Stimulated activated CD8-positive, alpha-beta memory T cell treated with anti-CD3 and anti-CD28 coated beads, Interleukin-4, amount 100 ng/mL, for 48 hours (primary cell): Measurements from ENCODE around the gene CYP19A1.
A peak's percentile ranks its signal among the peaks of the same experiment; 100 is the strongest.

Source experiments
- DNase-seq: peaks from one replicate; pipeline ENCODE4 v3.0.0-alpha.2; 2020

CYP19A1 gene

DNA sequence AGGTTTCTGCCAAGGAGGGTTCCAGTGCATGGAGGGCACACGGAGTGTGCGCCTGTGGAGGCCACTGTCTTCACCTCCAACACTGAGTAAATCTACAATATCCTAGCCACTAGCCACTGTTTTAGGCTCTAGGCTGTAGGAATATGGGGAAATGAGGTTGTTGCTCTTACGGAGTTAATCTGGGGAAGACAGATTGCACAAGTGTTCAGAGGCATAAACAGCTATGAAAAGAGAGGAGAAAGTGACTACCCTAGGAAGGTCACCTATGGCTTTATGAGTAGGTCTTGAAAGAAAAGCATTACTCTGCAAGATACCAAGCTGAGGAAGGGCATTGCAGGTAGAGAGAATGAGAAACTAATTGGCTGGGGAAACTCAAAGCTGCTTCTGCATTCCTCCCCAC lies 85.7 kb downstream of the CYP19A1 start:
- no peak for DNase-seq

DNA sequence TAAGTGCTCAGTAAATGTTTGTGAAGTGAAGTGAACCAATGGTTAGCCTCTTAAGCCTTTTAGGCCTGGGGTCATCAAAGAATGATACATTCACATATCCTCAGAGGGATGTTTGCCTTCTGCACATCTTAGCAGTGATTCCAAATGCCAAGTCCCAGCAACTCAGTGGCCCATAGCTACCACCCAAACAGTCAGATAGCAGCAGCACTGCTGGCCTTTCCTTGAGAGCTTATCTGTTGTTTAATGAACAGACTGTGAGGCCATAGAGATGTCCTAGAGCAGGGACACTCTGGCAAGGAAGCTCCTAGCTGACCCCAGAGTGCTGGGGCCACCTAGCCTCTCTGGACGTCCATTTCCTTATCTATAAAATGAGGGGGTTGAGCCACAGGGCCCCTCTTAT lies 86.8 kb downstream of the CYP19A1 start:
- DNase-seq, result no peak

DNA sequence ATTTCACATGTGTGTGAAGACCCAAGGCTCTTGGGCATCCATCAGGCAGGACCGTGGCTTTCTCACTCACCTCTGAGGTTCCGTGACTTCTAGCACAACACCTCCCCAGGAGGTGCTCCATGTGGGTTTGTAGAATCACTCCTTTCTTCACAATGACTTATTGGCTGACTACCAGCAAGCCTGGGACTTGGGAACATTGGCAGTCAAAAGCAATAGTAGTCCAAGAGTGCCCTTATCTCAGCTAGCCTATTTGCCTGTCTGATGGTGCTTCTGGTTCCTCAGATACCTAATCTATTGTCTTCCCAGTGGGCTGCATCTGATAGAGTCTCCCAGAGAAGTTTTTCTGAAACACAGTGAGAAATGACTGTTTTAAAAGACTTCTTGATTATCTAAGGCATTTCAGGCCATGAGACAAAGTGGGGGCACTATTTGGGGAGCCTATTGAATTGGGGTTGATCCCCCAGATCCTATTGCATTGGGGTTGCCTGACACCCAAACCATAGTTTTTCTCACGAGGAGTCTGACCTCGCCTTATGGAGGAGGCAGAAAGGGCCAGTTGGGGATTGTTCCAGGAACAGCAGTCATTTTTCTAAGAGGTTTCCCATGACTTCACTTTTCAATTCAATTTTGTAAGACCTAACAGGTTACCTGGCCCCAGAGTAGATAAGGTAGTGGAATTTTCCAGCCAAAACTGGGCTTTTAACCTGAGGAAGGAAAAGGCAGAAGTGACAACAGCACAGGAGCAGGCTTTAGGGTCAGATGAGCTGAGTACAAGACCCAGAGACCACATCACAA lies 88.0 kb downstream of the CYP19A1 start:
- DNase-seq, result no peak

DNA sequence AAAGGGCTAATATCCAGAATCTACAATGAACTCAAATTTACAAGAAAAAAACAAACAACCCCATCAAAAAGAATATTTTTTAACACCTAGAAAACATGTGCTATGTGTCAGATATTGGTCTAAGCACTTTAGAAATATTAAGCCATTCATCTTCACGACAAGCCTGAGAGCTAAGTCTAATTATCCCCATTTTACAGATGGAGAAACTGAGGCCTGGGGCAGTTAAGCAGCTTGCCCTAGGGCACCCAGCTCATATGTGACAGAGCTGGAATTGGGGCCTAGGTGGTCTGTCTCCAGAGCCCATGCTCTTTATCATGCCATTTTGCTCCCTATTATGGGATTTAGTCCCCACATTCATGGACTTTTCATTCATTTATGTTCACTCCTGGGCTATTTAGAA lies 92.8 kb downstream of the CYP19A1 start:
- DNase-seq, result no peak

DNA sequence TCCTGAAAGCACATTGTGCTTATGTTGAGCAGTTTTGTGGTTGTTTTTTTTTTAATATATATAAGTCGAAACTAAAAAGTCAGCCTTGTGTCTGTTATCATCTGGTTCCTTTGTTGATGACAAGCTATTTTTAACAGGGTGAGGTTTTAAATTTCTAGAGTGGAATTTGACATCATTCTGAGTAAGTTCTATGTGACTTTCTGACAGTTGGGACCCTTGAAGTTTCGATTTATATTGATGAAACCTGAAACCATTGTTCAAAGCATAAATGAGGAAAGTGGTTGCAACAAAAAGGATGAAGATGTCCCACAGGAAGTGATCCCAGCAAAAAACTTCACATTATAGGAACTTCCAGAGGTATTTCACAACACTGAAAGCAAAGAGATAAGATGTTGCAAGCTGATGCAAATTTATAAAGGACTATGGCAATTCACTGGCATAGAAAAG lies 94.0 kb downstream of the CYP19A1 start:
- no peak for DNase-seq

DNA sequence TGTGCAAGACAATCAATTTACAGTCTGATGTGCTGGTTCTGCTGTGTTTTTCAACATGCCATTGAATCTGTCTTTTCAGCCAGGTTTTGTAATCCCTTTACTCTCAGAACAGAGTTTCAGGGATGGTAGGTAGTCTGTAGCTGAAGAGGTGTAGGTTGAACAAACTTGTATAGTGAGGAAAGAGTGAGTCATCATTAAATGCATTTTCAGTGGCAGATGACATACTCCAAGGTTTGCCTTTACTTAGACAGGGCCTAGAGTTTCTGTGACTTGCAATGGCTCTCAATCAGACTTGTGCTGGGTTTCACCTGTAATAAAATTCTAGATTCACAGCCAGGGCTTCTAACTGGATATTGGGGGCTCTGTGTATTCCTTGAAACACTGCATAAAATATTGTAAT lies 94.6 kb downstream of the CYP19A1 start:
- DNase-seq, result no peak

DNA sequence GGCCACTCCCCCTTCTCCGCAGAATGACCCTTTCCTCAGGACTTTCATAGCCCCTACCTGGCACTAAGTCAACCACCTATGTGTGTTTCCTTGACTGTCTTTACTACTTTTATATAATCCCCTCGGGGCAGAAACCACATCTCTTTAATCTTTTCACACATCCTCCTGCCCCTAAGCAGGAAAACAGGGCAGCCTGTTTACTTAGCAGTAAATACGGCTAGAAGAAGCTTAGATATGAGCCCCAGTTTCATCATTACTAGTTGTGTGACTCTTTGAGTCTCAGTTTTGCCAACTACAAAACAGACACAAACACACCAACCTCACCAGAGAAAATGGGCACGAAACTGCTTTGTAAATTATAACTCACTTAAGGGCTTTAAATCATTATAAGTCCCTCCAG lies 98.3 kb downstream of the CYP19A1 start:
- no peak for DNase-seq

DNA sequence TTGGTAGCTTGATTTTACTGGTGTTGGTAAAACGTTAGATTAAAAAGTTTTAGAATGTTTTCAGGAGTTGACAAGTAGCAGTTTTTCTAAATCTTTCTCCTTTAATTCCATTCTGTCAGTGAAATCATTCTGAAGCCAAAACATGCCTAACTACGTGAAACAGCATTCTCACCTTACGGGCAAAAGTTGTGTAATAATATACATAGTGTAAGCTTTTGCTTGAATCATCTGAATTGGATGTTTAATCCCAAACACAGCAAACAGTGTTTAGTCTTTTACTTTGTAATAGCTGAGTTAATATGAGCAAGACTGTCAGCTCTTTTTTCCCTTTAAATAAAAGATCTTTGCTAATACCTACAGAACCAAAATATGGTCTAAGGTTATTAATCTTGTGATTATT lies 100.6 kb downstream of the CYP19A1 start:
- no peak for DNase-seq

DNA sequence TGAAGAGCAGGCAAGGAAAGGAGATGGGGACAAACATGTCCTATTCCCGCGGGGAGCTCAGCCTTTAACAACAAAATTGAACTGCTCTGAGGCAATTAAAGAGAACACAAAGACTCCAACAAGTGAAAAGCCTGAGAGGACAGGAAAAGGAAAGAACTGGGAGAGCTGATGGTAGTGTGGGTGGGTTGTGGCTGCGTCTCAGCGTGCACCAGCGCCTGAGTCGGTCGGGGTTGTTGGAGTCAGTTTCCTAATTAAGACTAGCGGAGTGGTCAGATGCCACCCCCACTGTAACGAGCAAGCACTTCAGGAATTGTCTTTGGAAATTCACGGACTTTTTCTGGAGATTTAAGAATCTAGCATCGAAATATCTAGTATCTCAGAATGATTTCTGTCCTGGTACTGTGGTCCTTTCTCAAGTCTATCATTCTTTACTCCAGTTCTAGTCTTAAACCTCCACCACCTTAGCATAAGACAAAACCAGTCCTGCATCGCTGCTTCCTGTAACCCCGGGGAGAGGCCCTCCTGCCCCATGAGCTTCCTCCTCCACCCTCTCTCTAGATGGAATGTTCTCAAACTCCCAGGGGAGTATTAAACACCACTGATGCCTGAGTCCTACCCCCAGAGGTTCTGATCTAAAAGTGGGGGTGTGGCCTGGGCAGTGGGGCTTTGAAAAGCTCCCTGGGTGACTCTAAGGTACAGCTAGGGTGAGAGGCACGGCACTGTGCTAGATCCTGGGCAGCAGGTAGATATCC lies 104.0 kb downstream of the CYP19A1 start:
- no peak for DNase-seq

DNA sequence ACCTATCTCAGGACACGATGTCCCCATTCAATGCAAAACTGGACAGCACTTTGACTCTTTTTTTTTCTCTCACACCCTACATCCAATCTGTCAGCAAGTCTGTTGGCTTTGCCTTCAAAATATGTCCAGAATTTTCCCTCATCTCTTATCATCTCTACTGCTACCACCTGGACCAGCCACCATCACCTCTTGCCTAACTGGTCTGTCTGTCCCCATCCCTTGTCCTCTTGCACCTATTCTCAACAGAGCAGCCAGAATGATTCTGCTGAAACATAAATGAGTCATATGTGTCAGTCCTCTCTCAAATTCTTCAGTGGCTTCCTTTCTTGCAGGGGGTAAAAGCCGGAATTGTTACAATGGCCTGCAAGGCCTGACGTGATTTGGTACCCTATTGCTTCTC lies 105.8 kb downstream of the CYP19A1 start:
- no peak for DNase-seq

DNA sequence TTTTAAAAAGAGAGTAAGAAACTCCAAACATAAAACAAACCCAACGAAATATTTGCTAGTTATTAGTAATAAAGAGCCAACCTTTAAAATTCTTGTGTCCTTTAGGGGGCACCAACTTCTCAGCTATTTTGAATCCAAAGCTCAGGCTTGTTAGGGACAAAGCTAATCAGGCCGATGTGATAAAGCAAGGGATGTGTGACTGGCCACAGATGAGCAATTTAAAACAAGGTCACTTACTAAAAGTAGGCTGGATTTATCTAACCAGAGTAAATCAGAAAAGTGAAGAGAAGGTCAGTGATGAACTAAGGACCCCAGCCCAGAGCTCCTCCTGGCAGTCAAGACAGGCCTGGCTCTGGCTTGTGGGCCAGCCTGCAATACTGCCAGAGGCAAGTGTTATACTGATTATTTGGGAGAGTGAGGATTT lies 108.5 kb downstream of the CYP19A1 start:
- no peak for DNase-seq

DNA sequence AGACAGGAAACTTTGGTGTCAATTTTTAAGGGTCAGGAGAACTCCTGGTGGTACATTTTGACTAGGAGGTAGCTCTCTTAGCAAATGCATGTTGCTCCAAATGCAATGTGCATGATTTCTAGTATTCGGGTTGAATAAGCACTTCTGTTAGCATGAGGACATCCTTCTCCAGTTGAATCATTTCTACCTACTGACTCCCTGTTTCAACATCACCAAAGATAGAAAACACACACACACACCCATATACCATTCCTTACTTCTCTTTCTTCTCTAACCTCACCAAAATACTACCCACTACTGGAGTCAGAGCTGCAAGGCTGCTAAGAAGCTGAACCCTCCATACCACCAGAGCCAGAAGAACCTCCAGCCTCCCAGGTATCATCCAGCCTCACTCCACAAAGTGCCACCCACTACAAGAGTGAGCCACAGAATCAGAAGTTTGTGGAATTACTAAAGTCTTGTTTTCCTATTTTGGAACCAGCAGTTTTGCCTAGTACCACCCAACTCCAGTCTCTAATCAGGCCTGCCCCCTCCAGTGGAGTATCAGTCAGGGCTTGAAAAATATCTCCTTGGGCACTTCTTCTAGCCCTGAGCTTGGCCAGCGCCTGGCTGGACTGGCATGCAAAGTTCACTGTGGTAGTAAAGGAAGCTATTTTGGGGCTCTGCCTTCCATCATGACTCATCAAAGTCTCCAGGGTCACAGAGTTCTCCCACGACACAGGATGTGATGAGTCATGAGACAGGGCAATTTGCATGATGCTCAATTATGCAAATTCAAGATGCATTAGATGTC lies 110.3 kb downstream of the CYP19A1 start:
- DNase-seq, result peak; percentile 30

DNA sequence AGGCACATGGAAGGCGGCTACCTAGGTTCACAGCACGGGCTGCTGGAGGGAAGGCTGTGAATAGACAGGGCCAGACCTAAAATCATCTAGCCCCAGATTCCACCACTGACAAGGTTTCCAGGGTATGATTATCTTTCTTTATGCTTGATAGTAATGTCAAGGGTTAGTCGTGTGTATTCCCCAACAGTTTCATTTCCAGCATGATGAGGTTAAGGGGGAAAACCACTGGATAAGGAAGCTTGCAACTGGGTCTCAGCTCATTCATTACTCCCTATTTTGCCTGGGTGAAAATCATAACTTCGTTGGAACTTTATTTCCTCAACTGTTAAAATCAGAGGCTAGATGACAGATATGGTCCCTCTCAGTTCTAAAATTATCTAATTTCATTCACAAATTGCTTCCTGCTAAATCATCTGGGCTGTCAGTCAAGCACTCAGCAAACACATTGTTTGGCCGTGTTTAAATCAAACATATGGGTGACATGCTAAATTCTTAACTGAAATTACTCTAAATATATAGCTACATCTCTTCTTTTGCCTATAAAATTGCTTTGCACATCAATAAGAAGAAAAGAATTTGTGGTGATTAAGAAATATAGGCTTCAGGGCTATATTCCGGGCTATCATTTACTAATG lies 111.7 kb downstream of the CYP19A1 start:
- DNase-seq, result no peak

DNA sequence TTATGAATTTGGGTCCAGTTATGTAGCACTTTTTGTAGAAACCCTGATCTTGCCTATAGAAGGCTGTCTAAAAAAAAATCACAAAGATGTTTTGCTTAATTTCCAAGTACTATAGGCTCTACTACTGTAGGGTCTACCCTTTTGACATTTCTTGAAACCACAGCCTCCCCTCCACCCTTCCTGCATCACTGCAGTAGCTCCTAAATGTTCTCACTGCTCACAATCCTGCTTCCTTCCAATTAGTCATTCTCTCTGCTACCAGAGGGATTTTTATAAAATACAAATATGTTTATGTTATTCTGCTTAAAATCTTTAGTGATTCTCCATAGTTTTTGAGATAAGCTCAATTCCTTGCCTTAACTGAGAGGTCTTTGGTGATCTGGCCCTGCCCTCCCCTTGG lies 114.0 kb downstream of the CYP19A1 start:
- no peak for DNase-seq

DNA sequence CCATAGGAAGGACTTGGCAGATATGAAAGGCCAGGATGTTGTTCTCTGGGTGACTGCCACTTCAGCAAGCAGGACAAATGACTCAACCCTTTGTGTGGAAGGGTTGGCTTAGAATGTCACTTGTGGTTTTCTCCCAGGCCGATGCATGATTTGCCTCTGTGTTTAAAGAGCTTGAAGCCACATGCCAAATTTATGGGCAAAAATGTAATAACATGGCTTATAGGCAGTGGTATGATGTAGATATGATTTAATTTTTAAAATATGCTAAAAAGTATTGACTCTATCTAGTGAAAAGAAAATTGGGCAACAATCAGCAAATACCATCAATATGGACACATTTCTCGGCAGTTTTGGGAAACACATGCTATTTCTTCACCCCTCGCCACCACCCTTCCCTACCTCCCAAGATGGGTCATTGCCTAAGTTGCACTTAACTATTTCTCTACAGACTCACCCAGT lies 114.6 kb downstream of the CYP19A1 start:
- no peak for DNase-seq

DNA sequence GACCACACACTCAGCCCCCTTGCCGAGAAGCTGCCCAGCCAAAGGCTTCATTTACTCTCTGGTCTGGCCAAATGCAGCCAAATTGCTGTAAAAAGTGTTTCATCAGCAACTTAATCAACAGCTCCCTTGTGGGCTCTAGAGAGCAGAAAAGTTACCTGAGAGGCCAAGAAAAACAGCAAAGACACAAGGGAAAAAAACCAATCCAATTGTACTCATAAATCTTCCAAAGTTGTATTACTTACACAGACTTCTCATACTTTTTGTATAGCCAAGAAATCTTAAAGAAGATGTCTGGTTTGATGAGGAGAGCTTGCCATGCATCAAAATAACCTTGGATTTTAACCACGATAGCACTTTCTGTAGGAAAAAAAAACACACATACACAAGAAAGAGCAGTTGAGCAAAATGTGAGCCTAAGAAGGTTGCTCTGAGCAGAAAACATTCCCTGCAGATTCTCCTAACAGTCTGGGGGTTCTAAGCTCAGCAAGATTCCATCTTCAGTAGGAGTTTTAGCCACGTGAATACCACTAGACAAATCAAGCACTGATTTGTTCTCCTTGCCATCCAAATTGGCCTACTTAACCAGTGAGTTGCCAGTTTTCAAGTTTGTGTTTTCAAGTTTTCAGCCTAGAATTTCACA lies 120.0 kb downstream of the CYP19A1 start:
- no peak for DNase-seq

DNA sequence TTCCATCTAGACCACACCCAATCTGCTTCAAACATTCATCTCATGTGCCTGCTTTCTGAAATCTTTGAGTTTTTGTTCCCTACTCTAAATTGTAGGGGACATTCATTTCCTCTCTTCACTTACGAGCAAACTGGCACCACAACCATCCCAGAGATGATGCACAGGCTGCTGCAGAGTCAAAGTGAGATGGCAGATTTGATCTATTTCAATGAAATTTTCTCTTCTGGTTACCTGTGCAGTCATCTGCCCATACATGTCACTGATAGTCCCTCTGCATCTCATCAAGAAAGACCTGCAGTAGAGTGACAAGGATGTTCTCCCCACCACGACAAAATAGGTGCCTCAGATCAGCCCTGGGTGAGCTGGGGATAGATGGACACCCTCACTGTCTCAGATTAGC lies 125.5 kb downstream of the CYP19A1 start:
- DNase-seq, result no peak

DNA sequence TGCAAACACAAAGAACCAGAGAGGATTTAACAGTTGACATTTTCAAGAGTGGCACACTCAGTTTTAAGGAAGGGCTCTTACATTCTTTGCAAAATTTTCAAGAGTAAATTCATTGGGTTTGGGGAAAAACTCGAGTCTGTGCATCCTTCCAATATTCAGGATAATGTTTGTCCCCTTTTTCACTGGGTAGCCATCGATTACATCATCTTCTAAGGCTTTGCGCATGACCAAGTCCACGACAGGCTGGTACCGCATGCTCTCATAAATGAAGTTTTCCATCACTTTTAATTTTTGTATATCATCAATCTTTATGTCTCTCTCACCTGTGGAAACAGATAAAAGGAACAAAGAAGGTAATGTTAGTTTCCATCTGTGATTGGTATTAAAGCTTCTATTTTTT lies 126.2 kb downstream of the CYP19A1 start:
- DNase-seq, result no peak

DNA sequence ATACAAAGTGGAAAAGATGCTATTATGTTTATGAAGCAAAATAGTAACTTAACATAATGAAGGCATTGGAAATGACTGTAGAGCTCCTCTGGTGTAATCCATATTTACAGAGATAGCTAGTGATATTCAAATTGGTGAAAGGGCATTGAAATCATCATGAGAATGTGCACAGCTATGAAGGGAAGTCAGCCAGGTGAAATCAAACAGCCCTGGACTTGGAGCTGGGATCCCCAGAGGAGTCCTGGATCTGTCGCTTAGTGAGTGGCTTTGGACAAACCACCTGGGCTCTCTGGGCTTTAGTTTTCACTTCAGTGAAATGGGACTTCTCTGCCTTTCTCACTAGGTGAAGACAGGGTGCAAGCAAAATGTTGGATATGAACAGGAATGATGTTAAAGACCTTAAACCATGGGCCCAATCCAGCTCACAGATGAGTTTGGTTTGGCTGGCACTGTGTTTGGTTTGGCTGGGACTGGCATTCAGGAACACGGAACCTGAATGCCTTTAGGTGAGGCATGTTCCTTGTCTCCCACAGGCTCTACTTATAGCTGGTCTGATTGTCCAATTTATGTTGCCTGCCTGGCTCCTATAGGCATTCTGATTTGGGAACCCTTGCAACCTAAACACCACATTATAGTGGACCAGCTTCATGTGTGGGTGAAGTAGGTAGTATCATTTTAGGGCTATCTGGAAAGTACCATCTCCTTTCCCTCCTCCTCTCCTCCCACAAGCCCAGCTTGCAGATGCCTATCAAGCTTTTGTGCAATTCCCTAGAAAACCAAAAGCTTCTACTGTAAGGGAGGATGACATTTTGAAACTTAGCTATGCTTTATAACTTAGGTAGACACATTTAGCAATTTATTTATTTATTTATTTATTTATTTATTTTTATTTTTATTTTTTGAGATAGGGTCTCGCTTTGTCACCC lies 133.1 kb downstream of the CYP19A1 start:
- DNase-seq, result no peak

DNA sequence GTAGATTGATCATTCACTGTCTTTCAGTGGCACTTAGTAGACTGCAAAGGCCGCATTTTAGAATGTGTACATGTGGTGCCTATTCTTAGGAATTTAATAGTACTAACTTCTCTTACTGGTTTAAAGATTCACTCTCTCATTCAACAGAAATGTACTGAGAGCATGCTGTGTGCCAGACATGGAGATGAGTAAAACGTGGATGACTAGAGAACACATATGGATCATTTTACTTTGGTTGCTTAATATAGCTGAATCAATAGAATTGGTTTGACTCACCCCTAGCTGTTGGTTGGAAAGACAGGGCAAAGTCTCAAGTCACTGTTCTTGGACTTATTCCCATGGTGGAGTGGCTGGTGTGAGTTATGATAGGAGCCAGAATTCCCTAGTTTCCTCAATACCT lies 134.6 kb downstream of the CYP19A1 start:
- no peak for DNase-seq

DNA sequence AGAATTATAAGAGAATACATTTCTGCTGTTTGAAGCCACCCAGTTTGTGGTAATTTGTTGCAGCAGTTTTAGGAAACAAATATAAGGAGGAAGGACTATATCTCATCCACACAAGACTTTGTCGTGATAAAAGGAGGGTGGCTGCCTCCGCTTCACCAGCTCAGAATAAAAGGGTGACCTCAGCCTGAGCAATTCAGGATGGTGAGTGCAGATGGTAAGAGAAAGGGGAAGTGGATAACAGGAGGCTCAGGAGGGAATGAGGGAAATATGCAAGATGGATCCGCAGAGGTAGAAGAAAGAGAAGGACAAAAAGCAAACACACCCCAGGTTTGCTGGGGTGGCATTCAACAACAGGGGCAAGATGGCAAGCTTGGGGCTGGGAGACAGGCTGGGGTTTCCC lies 135.6 kb downstream of the CYP19A1 start:
- DNase-seq, result no peak
